RWPE2 (cell line): ENCODE data around the gene GADD45GIP1.

Experiments used
- ATAC-seq: fragments of 200-7000 bp; cut with Tn5 transposase; 3 replicates; pipeline ENCODE4 v1.9.1; 2021; ENCODE audit warnings: low read depth
- DNase-seq: peaks from one replicate; pipeline ENCODE4 v3.0.0-alpha.2; 2020; ENCODE audit warnings: low spot score
- H3K27ac ChIP-seq: fragments of 450-650 bp; 2 replicates; pipeline ENCODE4 v1.5.1; 2017; ENCODE audit warnings: mild to moderate bottlenecking; ENCODE audit not compliant: poor library complexity, severe bottlenecking
- H3K27me3 ChIP-seq: fragments of 250-450 bp; sonication (Bioruptor Pico); 2 replicates; pipeline ENCODE4 v1.5.1; 2021; ENCODE audit warnings: mild to moderate bottlenecking, moderate library complexity; ENCODE audit not compliant: insufficient read depth, poor library complexity, severe bottlenecking
- H3K36me3 ChIP-seq: fragments of 250-450 bp; sonication (Bioruptor Pico); 2 replicates; pipeline ENCODE4 v1.5.1; 2020; ENCODE audit warnings: low read depth, mild to moderate bottlenecking, moderate library complexity
- H3K4me1 ChIP-seq: fragments of 250-450 bp; sonication (Bioruptor Pico); 2 replicates; pipeline ENCODE4 v1.5.1; 2021; ENCODE audit warnings: mild to moderate bottlenecking, moderate library complexity; ENCODE audit not compliant: insufficient read depth, poor library complexity, severe bottlenecking
- H3K4me3 ChIP-seq: fragments of 250-450 bp; sonication (Bioruptor Pico); 2 replicates; pipeline ENCODE4 v1.5.1; 2021; ENCODE audit warnings: mild to moderate bottlenecking, moderate library complexity; ENCODE audit not compliant: severe bottlenecking
- H3K9me3 ChIP-seq: fragments of 250-450 bp; sonication (Bioruptor Pico); 2 replicates; pipeline ENCODE4 v1.5.1; 2021; ENCODE audit warnings: mild to moderate bottlenecking, moderate library complexity; ENCODE audit not compliant: severe bottlenecking
- TF ChIP-seq, protein P1 (sequence below): fragments of 450-650 bp; IDR thresholded peaks from one replicate; pipeline ENCODE4 v1.5.1; 2017; ENCODE audit warnings: mild to moderate bottlenecking, moderate library complexity; ENCODE audit not compliant: poor library complexity, severe bottlenecking

GADD45GIP1 gene

DNA sequence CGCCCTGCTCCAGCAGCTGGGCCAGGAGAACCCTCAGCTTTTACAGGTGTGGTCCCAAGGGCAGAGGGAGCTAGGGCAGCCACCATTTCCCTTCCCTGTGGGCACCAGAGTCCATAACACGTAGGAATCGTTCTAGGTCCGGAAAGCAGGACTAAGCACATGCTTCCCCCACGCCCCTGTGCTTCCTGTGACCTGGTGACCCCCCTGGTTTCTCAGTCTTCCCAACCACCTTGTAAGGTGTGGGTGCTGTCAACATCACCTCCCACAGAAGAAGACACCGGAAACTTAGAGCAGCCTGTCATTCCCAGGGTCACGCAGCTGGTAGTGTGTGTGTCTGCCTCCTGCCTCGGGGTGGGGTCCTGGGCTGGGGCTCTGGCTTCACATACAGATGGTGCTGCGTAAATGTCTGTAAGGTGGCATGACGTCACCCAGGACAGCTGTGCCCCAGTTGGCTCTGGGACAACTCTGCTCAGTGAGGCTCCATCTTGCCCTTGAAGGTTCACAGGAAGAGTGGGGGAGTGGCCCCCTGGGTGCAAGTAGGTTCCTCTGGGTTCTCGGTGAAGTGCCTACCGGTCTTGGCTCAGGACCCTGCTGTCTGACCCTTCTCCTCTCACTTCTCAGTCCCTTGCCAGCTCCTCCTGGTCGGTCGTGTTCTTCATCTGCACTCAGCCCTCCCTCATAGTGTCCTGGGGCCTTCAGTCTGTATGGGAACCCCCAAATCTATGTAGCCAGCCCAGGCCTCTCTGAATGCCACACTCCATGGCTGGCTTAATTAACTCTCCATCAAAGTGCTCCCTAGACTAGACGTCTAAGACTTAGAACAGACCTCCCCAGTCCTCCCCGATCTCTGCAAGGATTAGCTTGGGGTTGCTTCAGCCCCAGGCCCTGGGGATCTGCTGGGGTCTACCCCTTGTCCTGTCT, 7.4 kb downstream of the GADD45GIP1 start:
- no peak for ATAC-seq

DNA sequence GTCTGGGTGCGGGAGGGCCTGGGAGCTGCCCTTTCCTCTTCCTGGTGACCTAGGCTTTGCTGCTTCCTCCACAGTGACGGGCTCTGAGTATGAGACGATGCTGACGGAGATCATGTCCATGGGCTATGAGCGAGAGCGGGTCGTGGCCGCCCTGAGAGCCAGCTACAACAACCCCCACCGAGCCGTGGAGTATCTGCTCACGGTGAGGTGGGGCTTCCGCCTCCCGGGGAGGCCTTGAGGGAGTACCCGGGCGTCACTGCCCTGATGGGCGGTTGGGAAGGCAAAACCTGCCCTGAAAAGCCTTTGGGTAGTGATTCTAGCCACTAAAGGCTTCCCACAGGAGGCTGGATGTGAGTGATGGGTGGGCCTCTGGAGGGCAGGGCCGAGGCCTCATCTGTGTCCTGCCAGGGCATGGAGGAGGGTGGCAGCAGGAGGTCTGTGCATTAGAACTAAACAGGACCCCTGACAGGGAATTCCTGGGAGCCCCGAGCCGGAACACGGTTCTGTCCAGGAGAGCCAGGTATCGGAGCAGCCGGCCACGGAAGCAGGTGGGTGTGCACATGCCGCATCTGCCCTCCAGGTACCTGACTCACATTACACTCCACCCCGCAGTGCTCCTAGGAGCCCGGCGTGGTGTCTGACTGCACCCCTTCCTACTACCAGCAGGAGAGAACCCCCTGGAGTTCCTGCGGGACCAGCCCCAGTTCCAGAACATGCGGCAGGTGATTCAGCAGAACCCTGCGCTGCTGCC, 8.2 kb downstream of the GADD45GIP1 start:
- no peak overlapping the region for H3K4me3 ChIP-seq
- H3K27ac ChIP-seq = no peak overlapping the region
- no peaks in the 10 kb centered on the region for H3K9me3 ChIP-seq
- peaks cover 16% of the 10 kb centered on the region for H3K4me1 ChIP-seq
- peaks cover 87% of the 10 kb centered on the region for H3K36me3 ChIP-seq
- H3K27me3 ChIP-seq = no peaks in the 10 kb centered on the region
- TF ChIP-seq, protein P1, sequence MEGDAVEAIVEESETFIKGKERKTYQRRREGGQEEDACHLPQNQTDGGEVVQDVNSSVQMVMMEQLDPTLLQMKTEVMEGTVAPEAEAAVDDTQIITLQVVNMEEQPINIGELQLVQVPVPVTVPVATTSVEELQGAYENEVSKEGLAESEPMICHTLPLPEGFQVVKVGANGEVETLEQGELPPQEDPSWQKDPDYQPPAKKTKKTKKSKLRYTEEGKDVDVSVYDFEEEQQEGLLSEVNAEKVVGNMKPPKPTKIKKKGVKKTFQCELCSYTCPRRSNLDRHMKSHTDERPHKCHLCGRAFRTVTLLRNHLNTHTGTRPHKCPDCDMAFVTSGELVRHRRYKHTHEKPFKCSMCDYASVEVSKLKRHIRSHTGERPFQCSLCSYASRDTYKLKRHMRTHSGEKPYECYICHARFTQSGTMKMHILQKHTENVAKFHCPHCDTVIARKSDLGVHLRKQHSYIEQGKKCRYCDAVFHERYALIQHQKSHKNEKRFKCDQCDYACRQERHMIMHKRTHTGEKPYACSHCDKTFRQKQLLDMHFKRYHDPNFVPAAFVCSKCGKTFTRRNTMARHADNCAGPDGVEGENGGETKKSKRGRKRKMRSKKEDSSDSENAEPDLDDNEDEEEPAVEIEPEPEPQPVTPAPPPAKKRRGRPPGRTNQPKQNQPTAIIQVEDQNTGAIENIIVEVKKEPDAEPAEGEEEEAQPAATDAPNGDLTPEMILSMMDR = no peak
- ATAC-seq (no peak), DNase-seq (no peak)

More for the DNA sequence above, 7.4 kb downstream of the GADD45GIP1 start:
- TF ChIP-seq, protein P1 = no peak
- peaks cover 18% of the 10 kb centered on the region for H3K4me1 ChIP-seq
- H3K27me3 ChIP-seq = no peaks in the 10 kb centered on the region
- no peak overlapping the region for H3K4me3 ChIP-seq
- no peaks in the 10 kb centered on the region for H3K9me3 ChIP-seq
- no peak for DNase-seq
- peaks cover 88% of the 10 kb centered on the region for H3K36me3 ChIP-seq
- H3K27ac ChIP-seq = no peak overlapping the region

DNA sequence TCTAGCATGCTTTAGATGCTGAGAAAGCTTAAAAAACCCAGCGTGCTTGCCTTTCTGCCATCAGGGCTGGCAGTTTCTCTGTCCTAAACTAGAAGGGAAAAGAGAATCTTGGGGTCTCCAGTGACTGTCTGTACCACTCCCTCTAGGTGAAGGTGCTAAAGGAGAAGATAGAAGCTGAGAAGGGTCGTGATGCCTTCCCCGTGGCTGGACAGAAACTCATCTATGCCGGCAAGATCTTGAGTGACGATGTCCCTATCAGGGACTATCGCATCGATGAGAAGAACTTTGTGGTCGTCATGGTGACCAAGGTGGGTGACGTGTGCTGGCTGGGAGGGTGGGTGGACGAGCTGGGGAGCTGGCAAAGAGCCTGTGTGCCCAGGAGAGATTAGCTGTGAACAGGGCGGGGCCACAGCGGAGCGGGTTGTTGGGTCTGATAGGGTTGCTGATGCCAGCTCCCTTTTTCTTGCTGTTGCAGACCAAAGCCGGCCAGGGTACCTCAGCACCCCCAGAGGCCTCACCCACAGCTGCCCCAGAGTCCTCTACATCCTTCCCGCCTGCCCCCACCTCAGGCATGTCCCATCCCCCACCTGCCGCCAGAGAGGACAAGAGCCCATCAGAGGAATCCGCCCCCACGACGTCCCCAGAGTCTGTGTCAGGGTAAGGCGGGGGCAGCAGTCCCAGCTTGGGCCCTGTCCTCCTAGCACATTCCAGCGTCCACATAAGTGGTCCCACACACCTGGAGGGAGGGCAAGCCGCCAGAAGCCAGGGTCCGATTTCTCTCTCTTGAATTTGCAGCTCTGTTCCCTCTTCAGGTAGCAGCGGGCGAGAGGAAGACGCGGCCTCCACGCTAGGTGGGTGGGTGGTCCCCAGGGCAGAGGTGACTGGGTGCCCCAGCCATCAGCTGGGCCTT, 9.1 kb downstream of the GADD45GIP1 start:
- H3K4me1 ChIP-seq = peaks cover 12% of the 10 kb centered on the region
- no peak for ATAC-seq
- H3K27ac ChIP-seq = no peak overlapping the region
- no peak for DNase-seq
- H3K27me3 ChIP-seq = no peaks in the 10 kb centered on the region
- no peaks in the 10 kb centered on the region for H3K9me3 ChIP-seq
- TF ChIP-seq, protein P1 = no peak
- H3K36me3 ChIP-seq = peaks cover 87% of the 10 kb centered on the region
- H3K4me3 ChIP-seq = no peak overlapping the region

DNA sequence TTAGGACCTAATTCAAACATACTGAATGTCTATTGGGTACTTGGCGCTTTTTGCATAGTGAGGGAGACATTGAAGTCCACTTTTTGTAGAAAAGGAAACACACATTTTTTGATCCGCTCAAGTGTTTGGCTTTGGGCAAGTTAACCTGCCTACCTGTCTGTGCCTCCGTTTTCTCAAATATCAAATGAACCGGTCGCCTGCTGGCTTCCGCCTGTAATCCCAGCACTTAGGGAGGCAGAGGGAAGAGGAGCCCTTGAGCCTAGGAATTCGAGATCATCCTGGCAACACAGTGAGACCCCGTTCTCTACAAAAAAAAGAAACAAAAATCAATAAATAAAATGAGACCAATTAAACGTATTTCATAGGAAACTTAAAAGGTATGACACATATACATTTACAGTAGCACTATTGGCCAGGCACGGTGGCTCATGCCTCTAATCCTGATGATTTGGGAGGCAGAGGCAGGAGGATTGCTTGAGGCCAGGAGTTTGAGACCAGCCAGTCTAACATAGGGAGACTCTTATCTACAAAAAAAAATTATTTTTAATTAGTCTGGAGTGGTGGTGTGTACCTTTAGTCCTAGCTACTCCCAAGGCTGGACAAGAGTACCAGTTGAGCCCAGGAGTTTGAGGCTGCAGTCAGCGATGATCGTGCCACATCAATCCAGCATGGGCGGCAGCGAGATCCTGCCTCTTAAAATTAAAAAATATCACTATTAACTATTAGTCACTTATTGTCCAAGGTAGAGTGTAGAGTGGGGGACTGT, 10.1 kb downstream of the GADD45GIP1 start:
- peak overlapping the region; percentile 88 for H3K27ac ChIP-seq

More for the DNA sequence above, 10.1 kb downstream of the GADD45GIP1 start:
- Histone ChIP-seq H3K36me3 (peaks cover 87% of the 10 kb centered on the region), H3K9me3 (no peaks in the 10 kb centered on the region), H3K4me1 (peaks cover 9% of the 10 kb centered on the region), H3K27me3 (no peaks in the 10 kb centered on the region), H3K4me3 (peak overlapping the region; percentile 46)
- TF ChIP-seq, protein P1 = no peak
- no peak for ATAC-seq
- DNase-seq = no peak
